HG03439 (cell line): Measurements from ENCODE around the gene FBLN1.
"Not testable (repeated sequence)": the region's sequence is repeated elsewhere in the genome, so short reads cannot be mapped to it uniquely, and the experiment has no call there.

Source experiments
- ATAC-seq: cut with Tn5 transposase; IDR thresholded peaks from one replicate; pipeline ENCODE4 v1.9.1; 2021; ENCODE audit warnings: mild to moderate bottlenecking, moderate library complexity; ENCODE audit not compliant: unreplicated experiment

FBLN1 gene, protein sequence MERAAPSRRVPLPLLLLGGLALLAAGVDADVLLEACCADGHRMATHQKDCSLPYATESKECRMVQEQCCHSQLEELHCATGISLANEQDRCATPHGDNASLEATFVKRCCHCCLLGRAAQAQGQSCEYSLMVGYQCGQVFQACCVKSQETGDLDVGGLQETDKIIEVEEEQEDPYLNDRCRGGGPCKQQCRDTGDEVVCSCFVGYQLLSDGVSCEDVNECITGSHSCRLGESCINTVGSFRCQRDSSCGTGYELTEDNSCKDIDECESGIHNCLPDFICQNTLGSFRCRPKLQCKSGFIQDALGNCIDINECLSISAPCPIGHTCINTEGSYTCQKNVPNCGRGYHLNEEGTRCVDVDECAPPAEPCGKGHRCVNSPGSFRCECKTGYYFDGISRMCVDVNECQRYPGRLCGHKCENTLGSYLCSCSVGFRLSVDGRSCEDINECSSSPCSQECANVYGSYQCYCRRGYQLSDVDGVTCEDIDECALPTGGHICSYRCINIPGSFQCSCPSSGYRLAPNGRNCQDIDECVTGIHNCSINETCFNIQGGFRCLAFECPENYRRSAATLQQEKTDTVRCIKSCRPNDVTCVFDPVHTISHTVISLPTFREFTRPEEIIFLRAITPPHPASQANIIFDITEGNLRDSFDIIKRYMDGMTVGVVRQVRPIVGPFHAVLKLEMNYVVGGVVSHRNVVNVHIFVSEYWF

DNA sequence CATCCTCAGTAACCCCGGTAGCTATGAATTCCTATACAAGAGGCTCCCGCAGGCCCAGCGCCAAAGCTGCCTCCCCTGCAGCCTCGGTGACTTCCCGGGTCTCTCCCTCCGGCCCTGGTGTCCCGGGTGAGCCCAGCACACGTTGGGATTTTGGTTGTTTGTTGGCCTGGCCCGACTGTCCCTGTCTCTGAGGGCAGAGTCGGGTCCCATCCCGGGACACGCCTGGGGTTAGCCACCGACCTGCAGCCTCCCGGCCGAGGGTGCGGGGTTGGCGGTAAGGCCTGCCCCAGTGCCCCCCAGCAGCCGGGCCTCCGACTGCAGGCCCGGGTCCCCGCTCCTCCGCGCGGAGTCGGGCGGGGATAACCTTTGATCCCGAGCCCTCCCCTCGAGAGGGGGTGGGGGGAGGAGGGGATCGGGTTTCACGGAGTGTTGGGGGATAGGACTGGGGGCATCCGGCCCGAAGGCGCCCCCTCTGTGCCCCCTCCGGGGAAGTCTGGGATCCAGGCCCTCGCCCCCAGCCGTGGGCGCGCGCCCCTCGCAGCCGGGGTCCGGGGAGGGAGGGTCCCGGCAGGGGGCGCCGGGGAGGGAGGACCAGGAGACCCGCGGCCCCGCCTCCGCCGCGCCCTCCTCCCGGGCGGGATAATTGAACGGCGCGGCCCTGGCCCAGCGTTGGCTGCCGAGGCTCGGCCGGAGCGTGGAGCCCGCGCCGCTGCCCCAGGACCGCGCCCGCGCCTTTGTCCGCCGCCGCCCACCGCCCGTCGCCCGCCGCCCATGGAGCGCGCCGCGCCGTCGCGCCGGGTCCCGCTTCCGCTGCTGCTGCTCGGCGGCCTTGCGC, at the start of gene FBLN1:
FBLN1 (plus strand) TSS at position 669 of the 835 bp plus-strand sequence; CDS start at position 772, 103 bp downstream.
- no peak for ATAC-seq

DNA sequence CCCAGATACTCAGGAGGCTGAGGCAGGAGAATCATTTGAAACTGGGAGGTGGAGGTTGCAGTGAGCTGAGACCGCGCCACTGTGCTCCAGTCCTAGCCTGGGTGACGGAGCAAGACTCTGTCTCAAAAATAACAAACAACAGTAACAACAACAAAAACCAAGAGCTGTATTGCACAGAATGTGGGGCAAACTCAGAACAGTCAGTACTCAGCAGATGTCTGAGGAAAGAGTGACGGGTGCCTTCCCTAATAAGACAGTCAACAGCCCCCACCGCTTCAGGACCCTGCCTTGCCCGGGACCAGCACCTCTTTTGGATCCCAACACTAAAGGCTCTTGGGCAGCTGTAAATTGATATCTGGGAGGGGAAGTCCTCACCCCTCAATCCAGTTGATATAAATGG, 48.9 kb upstream of the FBLN1 start:
- ATAC-seq: no peak

DNA sequence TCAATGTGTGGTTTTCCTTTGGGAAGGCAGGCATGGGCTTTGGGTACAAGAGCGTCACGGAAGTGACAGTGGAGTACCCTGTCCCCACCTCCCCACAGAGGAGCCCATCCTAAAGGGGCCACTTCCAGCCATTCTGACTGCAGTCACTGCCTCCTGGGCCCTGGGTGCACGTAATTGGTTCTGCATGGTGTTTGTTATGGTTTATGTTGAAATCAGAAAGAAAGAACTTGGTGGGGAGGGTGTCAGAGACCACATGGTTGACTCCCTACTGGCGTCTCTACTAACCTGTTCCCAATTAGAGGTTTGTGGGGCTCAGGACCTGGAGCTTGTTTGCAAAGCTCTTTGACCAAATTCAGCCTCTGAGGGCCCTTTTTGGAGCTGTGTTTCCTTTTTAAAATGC, 48.4 kb upstream of the FBLN1 start:
- ATAC-seq: no peak

DNA sequence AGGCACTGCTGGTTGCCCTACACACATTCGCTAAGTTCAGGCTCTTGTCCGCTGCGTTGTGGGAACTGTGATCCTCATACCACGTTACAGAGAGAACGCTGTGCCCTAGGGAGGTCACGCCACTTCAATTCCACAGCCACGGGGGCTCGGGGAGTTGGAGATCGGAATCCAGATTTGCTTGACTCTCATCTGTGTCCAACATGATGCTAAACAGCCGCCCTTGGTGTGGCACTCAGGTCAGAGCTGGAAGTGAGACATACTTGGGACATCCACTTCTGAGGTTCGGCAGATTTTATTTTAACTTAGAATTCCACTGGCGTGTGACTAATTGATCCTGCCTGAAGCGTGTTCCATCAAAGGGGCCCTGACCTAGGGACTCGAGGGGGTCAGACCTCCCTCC, 47.5 kb upstream of the FBLN1 start:
- no peak for ATAC-seq

DNA sequence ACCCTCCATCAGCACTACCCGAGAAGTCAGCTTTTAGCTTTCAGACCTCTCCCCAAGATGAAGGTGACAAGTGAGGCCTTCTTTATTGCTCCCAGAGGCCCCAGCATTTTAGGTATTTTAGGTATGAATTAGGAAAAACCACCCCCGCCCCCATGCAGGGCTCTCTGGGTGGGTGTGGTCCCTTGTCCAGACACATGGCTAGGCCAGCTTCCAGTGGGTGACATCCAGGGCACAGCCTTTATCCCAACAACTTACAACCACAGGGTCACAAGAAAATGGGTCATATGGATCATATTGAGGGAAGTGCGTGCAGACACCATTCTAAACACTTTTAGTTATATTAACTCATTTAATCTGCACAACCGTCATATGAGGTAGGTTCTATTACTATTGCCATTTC, 47.1 kb upstream of the FBLN1 start:
- ATAC-seq: no peak

DNA sequence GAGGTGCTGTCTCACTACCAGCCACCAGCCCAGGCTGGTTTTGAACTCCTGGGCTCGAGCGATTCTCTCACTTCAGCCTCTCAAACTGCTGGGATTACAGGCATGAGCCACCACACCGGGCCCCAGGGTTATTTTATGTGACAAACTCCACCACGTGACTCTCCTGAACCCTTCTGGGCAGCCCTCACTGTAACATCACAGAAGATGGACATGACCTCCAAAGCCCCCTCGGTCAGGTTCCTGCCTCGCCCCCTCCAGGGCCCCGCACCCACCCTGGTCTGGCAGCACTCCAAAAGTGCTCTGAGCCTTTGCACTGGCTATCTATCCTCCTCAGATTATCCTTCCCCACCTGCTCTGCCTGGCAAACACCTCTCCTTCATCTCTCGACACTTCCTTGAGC, 45.9 kb upstream of the FBLN1 start:
- ATAC-seq: no peak

DNA sequence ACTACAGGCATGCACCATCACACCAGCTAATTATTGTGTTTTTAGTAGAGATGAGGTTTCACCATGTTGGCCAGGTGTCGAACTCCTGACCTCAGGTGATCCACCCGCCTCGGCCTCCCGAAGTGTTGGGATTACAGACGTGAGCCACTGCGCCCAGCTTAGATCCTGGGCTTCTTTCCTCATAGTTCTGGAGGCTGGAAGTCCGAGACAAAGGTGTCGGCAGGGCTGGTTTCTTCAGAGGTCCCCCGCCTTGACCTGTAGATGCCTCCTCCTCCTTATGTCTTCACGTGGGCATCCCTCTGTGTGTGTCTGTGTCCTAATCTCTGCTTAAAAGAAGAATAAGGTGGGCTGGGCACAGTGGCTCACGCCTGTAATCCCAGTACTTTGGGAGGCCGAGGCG, 44.2 kb upstream of the FBLN1 start:
- no peak for ATAC-seq

DNA sequence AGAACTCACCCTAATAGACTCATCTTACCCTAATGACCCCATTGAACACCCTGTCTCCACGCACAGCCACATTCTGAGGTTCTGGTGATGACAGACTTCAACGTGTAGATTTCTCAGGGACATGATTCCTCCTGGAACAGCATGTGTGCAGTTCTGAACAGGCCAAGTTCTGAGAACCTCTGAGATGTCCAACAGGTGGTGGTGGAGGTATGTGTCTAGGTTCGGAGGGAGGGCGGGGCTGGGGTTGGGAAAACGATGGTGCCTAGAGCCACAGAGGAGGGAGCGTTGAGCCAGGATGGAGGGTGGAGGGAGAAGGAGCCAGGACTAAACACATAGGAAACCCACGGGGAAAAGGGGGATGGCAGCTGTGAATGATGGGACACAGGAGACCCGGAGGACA, 43.4 kb upstream of the FBLN1 start:
- no peak for ATAC-seq

DNA sequence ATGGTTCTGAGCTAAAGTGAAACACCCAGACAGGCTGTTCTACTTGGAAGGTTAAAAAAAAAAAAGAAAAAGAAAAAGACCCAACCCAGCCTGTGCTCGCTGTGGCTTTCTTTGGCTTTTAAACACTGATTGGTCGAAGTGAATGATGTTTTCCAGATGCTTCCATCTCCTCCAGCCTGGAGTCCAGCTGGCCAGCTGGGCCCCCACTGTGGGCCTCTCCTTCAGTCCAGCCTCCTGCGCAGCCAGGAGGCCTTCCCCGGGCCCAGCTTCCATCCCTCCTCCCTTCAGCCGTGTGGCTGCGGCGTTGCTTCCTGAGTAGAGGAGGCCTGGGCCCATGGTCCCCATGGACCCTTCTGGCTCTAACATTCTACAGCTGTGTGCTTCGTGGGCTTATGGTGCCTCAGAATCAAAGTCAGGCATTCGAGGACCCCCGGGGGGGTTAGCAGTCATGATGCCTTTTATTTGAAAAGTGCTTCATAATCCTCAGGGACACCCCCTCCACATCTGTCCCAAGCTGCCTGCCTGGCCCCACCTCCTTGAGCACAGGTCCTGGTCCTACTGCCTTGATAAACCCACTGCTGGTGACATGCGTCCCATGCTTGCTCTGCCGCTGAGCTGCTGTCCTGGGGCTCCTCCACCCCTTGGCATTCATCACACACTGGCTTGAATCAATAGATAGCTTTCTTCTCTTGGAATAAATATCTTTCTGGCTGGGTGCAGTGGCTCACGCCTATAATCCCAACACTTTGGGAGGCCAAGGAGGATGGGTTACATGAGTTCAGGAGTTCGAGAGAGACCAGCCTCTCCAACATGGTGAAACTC, 42.2 kb upstream of the FBLN1 start:
- no peak for ATAC-seq

DNA sequence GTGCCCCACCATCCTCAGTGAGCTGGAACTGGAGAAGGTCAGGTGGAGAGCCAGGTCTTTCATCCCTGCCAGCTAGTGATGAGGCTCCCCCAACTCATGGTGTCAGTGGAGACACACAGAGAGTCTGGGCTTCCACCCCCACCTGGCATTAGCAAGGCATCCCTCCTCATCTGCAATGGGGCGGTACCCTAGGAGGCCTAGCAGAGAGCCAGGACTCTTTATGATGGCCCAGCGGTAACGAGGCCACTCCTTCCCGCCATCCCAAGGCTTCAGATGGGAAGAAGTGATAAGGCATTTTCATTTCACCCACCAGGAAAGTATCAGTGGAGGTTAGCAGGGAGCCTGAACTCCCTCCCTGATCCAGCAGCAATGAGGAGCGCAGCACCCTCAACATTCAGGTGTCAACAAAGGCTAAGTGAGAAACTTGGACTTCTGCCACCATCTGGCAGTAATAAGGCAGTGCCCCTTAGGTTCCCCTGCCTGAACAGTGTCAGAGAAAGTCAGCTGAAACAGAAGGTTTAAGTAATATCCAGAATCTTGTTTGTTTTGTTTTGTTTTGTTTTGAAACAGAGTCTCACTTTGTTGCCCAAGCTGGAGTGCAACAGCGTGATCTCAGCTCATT, 40.5 kb upstream of the FBLN1 start:
- ATAC-seq: no peak

DNA sequence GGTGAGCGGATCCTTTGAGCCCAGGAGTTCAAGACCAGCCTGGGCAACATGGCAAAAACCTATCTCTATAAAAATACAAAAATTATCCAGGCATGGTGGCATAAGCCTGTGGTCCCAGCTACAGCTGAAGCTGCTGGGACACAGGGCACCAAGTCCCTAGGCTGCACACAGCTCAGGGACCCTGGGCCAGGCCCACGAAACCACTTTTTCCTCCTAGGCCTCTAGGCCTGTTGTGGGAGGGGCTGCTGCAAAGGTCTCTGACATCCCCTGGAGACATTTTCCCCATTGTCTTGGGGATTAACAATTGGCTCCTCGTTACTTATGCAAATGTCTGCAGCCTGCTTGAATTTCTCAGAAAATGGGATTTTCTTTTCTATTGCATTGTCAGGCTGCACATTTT, 39.0 kb upstream of the FBLN1 start:
- not testable (repeated sequence) for ATAC-seq

DNA sequence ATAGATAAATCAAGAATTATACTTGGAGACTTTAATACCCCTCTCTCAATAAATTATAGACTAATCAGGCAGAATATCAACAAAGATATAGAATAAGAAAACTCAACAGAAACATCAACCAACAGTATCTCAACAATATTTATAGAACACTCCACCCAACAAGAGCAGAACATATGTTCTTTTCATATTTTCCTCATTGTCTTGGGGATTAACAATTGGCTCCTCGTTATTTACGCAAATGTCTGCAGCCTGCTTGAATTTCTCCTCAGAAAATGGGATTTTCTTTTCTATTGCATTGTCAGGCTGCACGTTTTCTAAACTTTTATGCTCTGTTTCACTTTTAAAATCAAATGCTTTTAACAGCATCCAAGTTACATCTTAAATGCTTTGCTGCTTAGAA, 37.0 kb upstream of the FBLN1 start:
- no peak for ATAC-seq

DNA sequence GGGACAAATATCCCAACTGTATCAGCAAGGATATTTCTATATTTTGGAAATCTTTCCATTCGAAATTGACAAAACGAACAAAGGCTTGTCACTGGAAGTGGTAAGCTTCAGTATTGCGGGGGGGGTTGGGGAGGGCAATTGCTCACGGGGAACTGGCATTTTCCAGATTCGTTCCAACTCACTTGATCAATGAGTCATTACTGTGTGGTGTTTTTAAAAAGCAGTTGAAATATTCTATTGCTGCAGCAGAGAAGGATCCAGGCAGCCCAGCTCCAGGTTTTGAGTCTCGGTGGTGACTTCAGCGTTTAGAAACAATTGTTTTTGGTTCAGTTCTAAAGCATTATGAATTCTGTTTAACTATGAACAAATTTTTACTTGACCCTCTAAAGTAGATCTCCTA, 33.8 kb upstream of the FBLN1 start:
- ATAC-seq: no peak

DNA sequence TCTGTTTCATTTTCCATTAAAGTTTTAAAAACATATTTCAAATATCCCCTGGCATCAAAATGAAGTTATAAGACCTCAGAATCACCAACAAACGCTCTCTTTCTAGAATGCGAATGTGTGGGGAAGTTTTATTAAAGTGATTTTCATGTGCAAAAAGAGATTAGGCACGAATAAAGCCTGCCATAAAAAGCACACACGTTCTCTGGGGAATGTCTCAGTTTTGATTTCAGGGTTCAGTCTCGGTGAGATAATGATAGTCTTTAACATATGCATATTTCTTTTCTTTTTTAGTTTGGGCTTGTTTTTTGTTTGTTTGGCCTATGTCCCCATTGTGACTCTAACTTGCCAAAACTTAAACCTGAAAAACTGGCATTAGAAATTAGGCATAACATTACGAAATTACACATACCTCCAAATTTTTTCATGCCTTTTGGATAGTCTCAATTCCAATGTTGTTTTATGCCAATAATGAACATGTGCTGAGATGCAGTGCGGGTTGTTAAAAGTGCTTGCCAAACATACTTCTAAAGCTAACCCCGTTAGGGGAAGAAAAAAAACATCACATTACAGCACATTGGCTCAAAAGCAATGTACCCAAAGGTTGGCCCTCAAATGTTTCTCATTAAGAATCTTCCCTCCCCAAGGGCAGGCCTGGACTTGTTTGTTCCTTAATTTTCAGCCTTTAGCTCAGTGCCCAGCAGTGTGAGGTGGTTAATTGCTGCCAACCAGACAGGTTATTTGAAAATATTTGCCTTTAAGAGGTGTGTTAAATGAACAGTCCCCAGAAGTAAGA, 33.2 kb upstream of the FBLN1 start:
- no peak for ATAC-seq

DNA sequence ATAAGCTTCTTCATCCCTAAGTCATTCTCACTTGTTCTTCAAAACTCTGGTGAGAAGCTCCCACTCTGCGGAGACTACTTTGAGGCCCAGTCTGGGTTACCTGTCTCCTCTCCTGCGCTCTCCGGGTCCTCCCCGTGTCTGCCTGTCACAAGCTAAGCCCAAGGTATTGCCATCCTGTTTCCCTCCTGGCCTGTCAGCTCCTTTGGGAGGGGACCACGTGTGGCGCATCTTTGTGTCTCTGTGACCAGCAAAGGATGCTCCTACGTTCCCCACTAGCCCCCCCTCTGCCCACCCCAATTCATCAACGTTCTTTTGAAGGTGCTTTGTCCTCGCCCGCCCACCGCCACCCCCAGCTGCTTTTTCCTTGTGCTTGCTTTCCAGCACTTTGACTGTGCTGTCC, 31.8 kb upstream of the FBLN1 start:
- ATAC-seq: no peak

DNA sequence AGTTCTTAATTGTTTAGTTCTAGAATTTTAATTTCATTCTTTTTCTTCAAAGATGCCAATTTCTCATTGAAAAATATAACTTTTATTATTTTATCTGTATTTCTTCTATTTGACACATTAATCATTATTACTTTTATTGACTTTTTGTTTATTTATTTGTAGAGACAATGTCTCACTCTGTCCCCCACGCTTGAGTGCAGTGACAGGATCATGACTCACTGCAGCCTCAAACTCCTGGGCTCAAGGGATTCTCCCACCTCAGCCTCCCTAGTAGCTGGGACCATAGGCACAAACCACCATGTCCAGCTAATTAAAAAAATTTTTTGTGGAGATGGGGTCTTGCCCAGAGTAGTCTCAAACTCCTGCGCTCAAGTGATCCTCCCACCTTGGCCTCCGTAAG, 30.3 kb upstream of the FBLN1 start:
- no peak for ATAC-seq

DNA sequence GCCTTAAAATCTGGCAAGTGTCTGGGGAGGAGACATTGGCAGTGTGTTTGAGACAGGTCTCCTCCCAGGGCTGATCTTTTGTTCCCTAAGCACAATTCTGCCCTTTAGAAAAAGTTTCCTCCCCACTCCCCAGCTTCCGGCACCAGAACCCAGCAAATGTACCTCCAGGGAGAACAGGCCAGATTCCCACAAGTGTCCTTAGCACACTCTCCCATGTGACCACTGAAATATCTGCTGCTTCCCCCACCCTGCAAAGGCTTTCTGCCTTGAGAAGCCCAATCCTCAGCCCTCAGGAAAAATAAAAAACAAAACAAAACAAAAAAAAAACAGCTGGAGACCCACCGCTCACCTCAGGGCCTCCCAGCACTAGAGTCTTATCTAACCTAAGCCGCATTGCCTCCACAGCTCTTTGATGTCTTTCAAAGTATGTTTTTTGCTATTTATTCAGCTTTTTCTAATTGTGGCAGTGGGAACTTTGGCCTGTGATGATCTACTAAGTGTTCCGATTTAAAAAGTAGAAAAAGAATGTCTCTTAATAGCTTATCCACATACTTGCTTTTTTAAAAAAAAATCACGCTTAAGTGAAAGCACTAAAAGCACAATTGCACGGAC, 29.0 kb upstream of the FBLN1 start:
- ATAC-seq: no peak

DNA sequence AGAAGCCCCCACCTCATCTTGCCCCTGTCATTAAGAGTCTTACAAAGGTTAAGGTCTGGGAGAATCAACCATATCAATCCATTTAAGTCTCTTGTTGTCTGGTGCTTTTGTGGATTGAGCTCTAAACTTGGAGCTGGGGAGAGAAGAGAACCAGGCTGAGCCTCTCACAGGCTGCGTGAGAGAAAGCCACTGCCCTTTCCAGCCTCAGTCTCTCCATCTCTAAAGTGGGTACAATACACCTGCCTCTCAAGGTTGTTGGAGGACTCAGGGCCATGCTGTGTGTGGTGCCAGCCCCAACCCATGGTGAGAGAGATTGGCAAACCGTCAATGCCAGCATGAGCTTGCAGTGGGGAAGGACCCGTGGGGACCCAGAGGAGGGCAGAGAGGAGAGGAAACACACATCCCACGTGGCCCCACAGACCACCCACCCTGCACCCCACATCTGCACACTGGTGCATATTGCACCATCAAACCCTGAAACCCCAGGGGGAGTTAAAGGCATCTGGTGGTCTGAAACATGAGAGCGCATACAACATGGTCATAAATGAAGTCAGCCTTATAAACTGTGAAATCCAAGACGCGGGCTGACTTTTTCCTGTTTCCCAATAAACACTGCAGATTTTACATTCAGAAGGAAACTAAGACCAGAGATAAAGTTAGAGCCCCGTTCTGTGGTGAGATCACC, 27.5 kb upstream of the FBLN1 start:
- no peak for ATAC-seq
